ENCODE measurements around the gene CHIC2.
"Not testable (repeated sequence)": the region's sequence is repeated elsewhere in the genome, so short reads cannot be mapped to it uniquely, and the experiment has no call there.

CHIC2 gene

DNA sequence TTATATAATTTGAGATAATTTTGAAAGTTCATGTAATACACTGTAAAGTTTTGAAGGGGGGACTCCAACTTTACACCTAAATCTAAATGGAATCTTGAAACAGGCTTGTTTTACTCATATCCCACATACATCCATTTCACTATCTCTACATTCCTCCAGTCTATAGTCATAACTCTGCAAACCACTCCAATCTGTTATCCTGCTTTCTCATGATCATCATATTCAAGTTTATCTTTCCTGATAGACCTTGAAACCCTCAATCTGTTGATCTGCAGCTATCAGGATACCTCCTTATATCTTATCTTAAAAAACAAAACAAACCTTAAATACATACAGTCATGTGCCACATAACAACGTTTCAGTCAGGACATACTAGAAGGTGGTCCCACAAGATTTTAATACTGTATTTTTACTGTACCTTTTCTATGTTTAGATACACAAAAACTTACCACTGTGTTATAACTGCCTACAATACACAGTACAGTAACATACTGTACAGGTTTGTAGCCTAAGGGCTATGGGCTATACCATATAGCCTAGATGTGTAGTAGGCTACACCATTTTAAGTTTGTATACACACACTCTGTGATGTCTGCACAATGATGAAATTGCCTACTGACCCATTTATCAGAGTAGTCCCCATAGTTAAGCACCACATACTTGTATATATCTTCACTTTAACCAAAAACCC, 14.0 kb downstream of the CHIC2 start:
- no CpG with 5 or more reads among the region's 1 CpG for WGBS (ENCODE audit: insufficient coverage)
- no peak overlapping the region for H3K4me3 ChIP-seq (ENCODE audit: control insufficient read depth in 1 of 7, extremely low read depth in 1 of 7, insufficient read depth in 4 of 7, low read depth in 2 of 7, low read length in 6 of 7)

DNA sequence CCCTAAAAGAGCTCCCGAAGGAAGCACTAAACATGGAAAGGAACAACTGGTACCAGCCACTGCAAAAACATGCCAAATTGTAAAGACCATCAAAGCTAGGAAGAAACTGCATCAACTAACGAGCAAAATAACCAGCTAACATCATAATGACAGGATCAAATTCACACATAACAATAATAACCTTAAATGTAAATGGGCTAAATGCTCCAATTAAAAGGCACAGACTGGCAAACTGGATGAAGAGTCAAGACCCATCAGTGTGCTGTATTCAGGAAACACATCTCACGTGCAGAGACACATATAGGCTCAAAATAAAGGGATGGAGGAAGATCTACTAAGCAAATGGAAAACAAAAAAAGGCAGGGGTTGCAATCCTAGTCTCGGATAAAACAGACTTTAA, 20.8 kb downstream of the CHIC2 start:
- CTCF ChIA-PET, result not testable (repeated sequence)
- WGBS (ENCODE audit: insufficient coverage), result no CpG with 5 or more reads among the region's 4 CpGs

More for the DNA sequence above, 14.0 kb downstream of the CHIC2 start:
- H3K9me3 ChIP-seq (ENCODE audit: control extremely low read depth in 1 of 5, control insufficient read depth in 4 of 5, insufficient read depth in 2 of 5, low read depth in 1 of 5, low read length in 4 of 5), result no peaks in the 10 kb centered on the region
- peaks cover 0 to 4% (median 1%) of the 10 kb centered on the region in 4 experiments for H3K4me1 ChIP-seq (ENCODE audit: control extremely low read depth in 1 of 4, control insufficient read depth in 4 of 4, insufficient read depth in 4 of 4, low read length in 3 of 4)
- H3K27me3 ChIP-seq (replicated peaks in 2 of 5; ENCODE audit: control insufficient read depth in 4 of 5, insufficient read depth in 5 of 5, low read length in 4 of 5), result no peaks in the 10 kb centered on the region
- no peak overlapping the region for H3K27ac ChIP-seq (ENCODE audit: insufficient read depth in 1 of 2, low read depth in 1 of 2, low read length in 2 of 2, poor library complexity in 1 of 2, severe bottlenecking in 2 of 2)
- POLR2A ChIA-PET, result no interaction called here
- no peak for DNase-seq
- CTCF ChIA-PET, result no interaction called here
- H3K36me3 ChIP-seq (ENCODE audit: control insufficient read depth in 4 of 4, insufficient read depth in 4 of 4, low read length in 3 of 4), result peaks cover 2 to 12% (median 8%) of the 10 kb centered on the region in 4 experiments

DNA sequence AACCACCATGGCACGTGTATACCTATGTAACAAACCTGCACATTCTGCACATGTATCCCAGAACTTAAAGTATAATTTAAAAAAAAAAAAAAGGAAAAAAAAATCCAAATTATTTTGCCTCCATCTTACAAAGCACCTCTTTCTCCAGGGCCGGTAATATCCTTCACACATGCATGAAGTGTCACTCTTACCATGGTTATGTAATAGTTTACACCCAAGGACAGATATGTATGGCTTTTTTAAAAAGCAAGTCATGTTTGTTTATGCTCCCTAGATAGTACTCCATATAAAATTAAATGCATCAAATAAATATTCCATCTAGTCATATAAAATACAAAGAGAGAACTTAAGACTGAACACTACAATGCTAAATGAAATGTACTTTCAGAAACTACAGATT, 22.5 kb downstream of the CHIC2 start:
- Histone ChIP-seq H3K9me3 (ENCODE audit: control extremely low read depth in 1 of 5, control insufficient read depth in 4 of 5, insufficient read depth in 2 of 5, low read depth in 1 of 5, low read length in 4 of 5) (no peaks in the 10 kb centered on the region), H3K36me3 (ENCODE audit: control insufficient read depth in 4 of 4, insufficient read depth in 4 of 4, low read length in 3 of 4) (peaks cover 5 to 23% (median 10%) of the 10 kb centered on the region in 4 experiments), H3K4me3 (ENCODE audit: control insufficient read depth in 1 of 7, extremely low read depth in 1 of 7, insufficient read depth in 4 of 7, low read depth in 2 of 7, low read length in 6 of 7) (no peak overlapping the region), H3K27ac (ENCODE audit: insufficient read depth in 1 of 2, low read depth in 1 of 2, low read length in 2 of 2, poor library complexity in 1 of 2, severe bottlenecking in 2 of 2) (no peak overlapping the region), H3K27me3 (replicated peaks in 2 of 5; ENCODE audit: control insufficient read depth in 4 of 5, insufficient read depth in 5 of 5, low read length in 4 of 5) (no peaks in the 10 kb centered on the region), H3K4me1 (ENCODE audit: control extremely low read depth in 1 of 4, control insufficient read depth in 4 of 4, insufficient read depth in 4 of 4, low read length in 3 of 4) (no peaks in the 10 kb centered on the region)
- ChIA-PET POLR2A (no interaction called here), CTCF (no interaction called here)
- DNase-seq, result no peak
- no CpG with 5 or more reads among the region's 2 CpGs for WGBS (ENCODE audit: insufficient coverage)

More for the DNA sequence above, 20.8 kb downstream of the CHIC2 start:
- peaks cover 6 to 27% (median 12%) of the 10 kb centered on the region in 4 experiments for H3K36me3 ChIP-seq (ENCODE audit: control insufficient read depth in 4 of 4, insufficient read depth in 4 of 4, low read length in 3 of 4)
- H3K4me3 ChIP-seq (ENCODE audit: control insufficient read depth in 1 of 7, extremely low read depth in 1 of 7, insufficient read depth in 4 of 7, low read depth in 2 of 7, low read length in 6 of 7); H3K27ac ChIP-seq (ENCODE audit: insufficient read depth in 1 of 2, low read depth in 1 of 2, low read length in 2 of 2, poor library complexity in 1 of 2, severe bottlenecking in 2 of 2); POLR2A ChIA-PET; H3K27me3 ChIP-seq (replicated peaks in 2 of 5; ENCODE audit: control insufficient read depth in 4 of 5, insufficient read depth in 5 of 5, low read length in 4 of 5); H3K4me1 ChIP-seq (ENCODE audit: control extremely low read depth in 1 of 4, control insufficient read depth in 4 of 4, insufficient read depth in 4 of 4, low read length in 3 of 4); H3K9me3 ChIP-seq (ENCODE audit: control extremely low read depth in 1 of 5, control insufficient read depth in 4 of 5, insufficient read depth in 2 of 5, low read depth in 1 of 5, low read length in 4 of 5); DNase-seq: not testable (repeated sequence)

DNA sequence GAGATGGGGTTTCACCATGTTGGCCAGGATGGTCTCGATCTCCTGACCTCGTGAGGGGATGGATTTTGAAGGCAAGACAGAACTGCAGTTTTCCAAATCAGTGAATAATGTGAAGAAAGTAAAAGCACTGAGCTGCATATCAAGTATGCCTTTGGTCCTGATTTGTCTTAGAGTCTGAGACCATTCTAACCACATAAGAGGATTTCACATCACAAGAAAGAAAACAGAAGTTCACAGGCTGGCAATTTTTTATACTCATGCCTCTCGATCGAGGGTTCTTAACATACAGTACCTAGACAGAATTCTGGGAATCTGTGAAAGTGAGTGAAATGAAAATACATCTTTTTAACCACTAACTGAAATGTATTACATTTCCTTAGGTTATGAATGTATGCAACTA, 23.3 kb downstream of the CHIC2 start:
- H3K36me3 ChIP-seq (ENCODE audit: control insufficient read depth in 4 of 4, insufficient read depth in 4 of 4, low read length in 3 of 4), result peaks cover 5 to 24% (median 10%) of the 10 kb centered on the region in 4 experiments
- no peaks in the 10 kb centered on the region for H3K4me1 ChIP-seq (ENCODE audit: control extremely low read depth in 1 of 4, control insufficient read depth in 4 of 4, insufficient read depth in 4 of 4, low read length in 3 of 4)
- WGBS (ENCODE audit: insufficient coverage), result 100% methylated on average over 2 of the region's 4 CpGs
- DNase-seq, result no peak
- CTCF ChIA-PET, result no interaction called here
- no peaks in the 10 kb centered on the region for H3K27me3 ChIP-seq (replicated peaks in 2 of 5; ENCODE audit: control insufficient read depth in 4 of 5, insufficient read depth in 5 of 5, low read length in 4 of 5)
- H3K4me3 ChIP-seq (ENCODE audit: control insufficient read depth in 1 of 7, extremely low read depth in 1 of 7, insufficient read depth in 4 of 7, low read depth in 2 of 7, low read length in 6 of 7), result no peak overlapping the region
- H3K27ac ChIP-seq (ENCODE audit: insufficient read depth in 1 of 2, low read depth in 1 of 2, low read length in 2 of 2, poor library complexity in 1 of 2, severe bottlenecking in 2 of 2), result no peak overlapping the region
- H3K9me3 ChIP-seq (ENCODE audit: control extremely low read depth in 1 of 5, control insufficient read depth in 4 of 5, insufficient read depth in 2 of 5, low read depth in 1 of 5, low read length in 4 of 5), result no peaks in the 10 kb centered on the region
- POLR2A ChIA-PET, result no interaction called here

DNA sequence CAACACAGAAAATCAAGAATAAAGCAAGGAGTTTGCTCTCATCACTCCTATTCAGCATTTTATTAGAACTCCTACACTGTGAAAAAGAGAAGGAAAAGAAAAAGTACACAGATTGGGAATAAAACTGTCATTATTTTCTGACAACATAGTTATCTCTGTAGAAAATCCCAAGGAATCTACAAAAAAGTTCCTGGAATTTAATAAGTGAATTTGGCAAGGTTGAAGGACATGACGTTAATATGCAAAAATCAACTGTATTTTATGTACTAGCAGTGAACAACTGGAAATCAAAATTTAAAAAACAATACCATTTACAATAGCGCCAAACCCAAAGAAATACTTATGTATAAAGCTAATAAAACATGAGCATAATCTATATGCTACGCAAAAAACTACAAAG, 26.3 kb downstream of the CHIC2 start:
- Histone ChIP-seq H3K36me3 (ENCODE audit: control insufficient read depth in 4 of 4, insufficient read depth in 4 of 4, low read length in 3 of 4) (peaks cover 5 to 30% (median 11%) of the 10 kb centered on the region in 4 experiments), H3K27me3 (replicated peaks in 2 of 5; ENCODE audit: control insufficient read depth in 4 of 5, insufficient read depth in 5 of 5, low read length in 4 of 5) (no peaks in the 10 kb centered on the region), H3K4me1 (ENCODE audit: control extremely low read depth in 1 of 4, control insufficient read depth in 4 of 4, insufficient read depth in 4 of 4, low read length in 3 of 4) (no peaks in the 10 kb centered on the region), H3K27ac (ENCODE audit: insufficient read depth in 1 of 2, low read depth in 1 of 2, low read length in 2 of 2, poor library complexity in 1 of 2, severe bottlenecking in 2 of 2) (no peak overlapping the region), H3K4me3 (ENCODE audit: control insufficient read depth in 1 of 7, extremely low read depth in 1 of 7, insufficient read depth in 4 of 7, low read depth in 2 of 7, low read length in 6 of 7) (no peak overlapping the region), H3K9me3 (ENCODE audit: control extremely low read depth in 1 of 5, control insufficient read depth in 4 of 5, insufficient read depth in 2 of 5, low read depth in 1 of 5, low read length in 4 of 5) (no peaks in the 10 kb centered on the region)
- no CpG with 5 or more reads among the region's 3 CpGs for WGBS (ENCODE audit: insufficient coverage)
- ChIA-PET CTCF (interaction anchor here (0.6 to 1.0 kb wide), 3 partner anchors 9 to 23 kb away, joined by 3 to 4 read pairs (median 3); no protein-coding TSS in a partner anchor), POLR2A (no interaction called here)
- DNase-seq, result no peak

DNA sequence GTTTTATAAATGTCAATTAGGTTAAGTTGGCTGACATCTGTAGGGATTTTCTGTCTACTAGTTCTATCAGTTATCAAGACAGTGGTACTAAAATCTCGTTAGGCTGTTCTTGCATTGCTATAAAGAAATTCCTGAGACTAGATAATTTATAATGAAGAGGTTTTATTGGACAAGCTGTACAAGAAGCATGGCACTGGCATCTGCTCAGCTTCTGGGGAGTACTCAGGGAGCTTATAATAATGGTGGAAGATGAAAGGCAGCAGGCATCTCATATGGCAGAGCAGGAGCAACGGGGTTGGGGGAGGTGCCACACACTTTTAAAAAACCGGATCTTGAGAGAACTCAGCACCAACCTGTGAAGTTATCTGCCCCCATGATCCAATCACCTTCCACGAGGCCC, 28.2 kb downstream of the CHIC2 start:
- no peak for DNase-seq
- H3K4me3 ChIP-seq (ENCODE audit: control insufficient read depth in 1 of 7, extremely low read depth in 1 of 7, insufficient read depth in 4 of 7, low read depth in 2 of 7, low read length in 6 of 7), result no peak overlapping the region
- H3K36me3 ChIP-seq (ENCODE audit: control insufficient read depth in 4 of 4, insufficient read depth in 4 of 4, low read length in 3 of 4), result peaks cover 5 to 27% (median 7%) of the 10 kb centered on the region in 4 experiments
- CTCF ChIA-PET, result interaction anchor here (2.9 kb wide), 1 partner anchor 22 kb away, joined by 10 read pairs; no protein-coding TSS in a partner anchor
- no peak overlapping the region for H3K27ac ChIP-seq (ENCODE audit: insufficient read depth in 1 of 2, low read depth in 1 of 2, low read length in 2 of 2, poor library complexity in 1 of 2, severe bottlenecking in 2 of 2)
- H3K27me3 ChIP-seq (replicated peaks in 2 of 5; ENCODE audit: control insufficient read depth in 4 of 5, insufficient read depth in 5 of 5, low read length in 4 of 5), result no peaks in the 10 kb centered on the region
- WGBS (ENCODE audit: insufficient coverage), result 100% methylated on average over 1 of the region's 4 CpGs
- POLR2A ChIA-PET, result no interaction called here
- no peaks in the 10 kb centered on the region for H3K9me3 ChIP-seq (ENCODE audit: control extremely low read depth in 1 of 5, control insufficient read depth in 4 of 5, insufficient read depth in 2 of 5, low read depth in 1 of 5, low read length in 4 of 5)
- H3K4me1 ChIP-seq (ENCODE audit: control extremely low read depth in 1 of 4, control insufficient read depth in 4 of 4, insufficient read depth in 4 of 4, low read length in 3 of 4), result peaks cover 0 to 4% (median 2%) of the 10 kb centered on the region in 4 experiments

DNA sequence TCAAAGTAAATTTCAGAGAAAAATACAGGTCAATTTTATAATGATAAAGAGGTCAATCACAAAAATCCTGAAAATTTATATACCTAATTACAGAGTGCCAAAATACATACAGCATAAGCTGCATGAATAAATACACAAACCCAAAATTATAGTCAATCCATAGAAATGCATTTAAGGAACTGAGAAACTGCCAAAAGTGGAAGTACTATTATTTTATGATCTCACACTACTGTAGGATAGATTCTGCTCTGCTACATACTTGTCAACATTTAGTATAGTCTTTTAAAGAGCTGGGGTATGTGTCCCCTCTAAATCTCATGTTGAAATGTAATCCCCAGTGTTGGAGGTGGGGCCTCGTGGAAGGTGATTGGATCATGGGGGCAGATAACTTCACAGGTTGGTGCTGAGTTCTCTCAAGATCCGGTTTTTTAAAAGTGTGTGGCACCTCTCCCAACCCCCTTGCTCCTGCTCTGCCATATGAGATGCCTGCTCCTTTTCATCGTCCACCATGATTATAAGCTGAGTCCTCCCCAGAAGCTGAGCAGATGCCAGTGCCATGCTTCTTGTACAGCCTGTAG, 31.8 kb downstream of the CHIC2 start:
- peaks cover 0 to 25% (median 1%) of the 10 kb centered on the region in 4 experiments for H3K36me3 ChIP-seq (ENCODE audit: control insufficient read depth in 4 of 4, insufficient read depth in 4 of 4, low read length in 3 of 4)
- no peak overlapping the region for H3K27ac ChIP-seq (ENCODE audit: insufficient read depth in 1 of 2, low read depth in 1 of 2, low read length in 2 of 2, poor library complexity in 1 of 2, severe bottlenecking in 2 of 2)
- 80% methylated on average over 1 of the region's 3 CpGs for WGBS (ENCODE audit: insufficient coverage)
- CTCF ChIA-PET, result interaction anchor here (1.1 kb wide), 1 partner anchor 16 kb away, joined by 4 read pairs; no protein-coding TSS in a partner anchor
- peak overlapping the region in 1 of 7 experiments; percentile 24 for H3K4me3 ChIP-seq (ENCODE audit: control insufficient read depth in 1 of 7, extremely low read depth in 1 of 7, insufficient read depth in 4 of 7, low read depth in 2 of 7, low read length in 6 of 7)
- peak in 2 of 3 donors; percentile 23 to 42 for DNase-seq
- POLR2A ChIA-PET, result no interaction called here
- H3K9me3 ChIP-seq (ENCODE audit: control extremely low read depth in 1 of 5, control insufficient read depth in 4 of 5, insufficient read depth in 2 of 5, low read depth in 1 of 5, low read length in 4 of 5), result no peaks in the 10 kb centered on the region
- H3K27me3 ChIP-seq (replicated peaks in 2 of 5; ENCODE audit: control insufficient read depth in 4 of 5, insufficient read depth in 5 of 5, low read length in 4 of 5), result no peaks in the 10 kb centered on the region
- peaks cover 0 to 4% (median 2%) of the 10 kb centered on the region in 4 experiments for H3K4me1 ChIP-seq (ENCODE audit: control extremely low read depth in 1 of 4, control insufficient read depth in 4 of 4, insufficient read depth in 4 of 4, low read length in 3 of 4)

Measured in common myeloid progenitor, CD34-positive (primary cell).